Liver (tissue), 9 donors: Measurements from ENCODE around the gene TCERG1. TPM values are rescaled to one million over a fixed set of nuclear protein-coding genes. Genes with fewer than 3 reads are reported as not detected.

ENCODE experiments used
- DNase-seq: peaks from one replicate; pipeline ENCODE4 v3.0.0-alpha.2; 2017; ENCODE audit warnings: low spot score
- H3K27ac ChIP-seq, 2 donors: one replicate each; pipeline ENCODE4 v1.7.0; 2013; ENCODE audit warnings: inconsistent platforms in 2 of 2, low read length in 2 of 2, control low read depth in 1 of 2, low read depth in 1 of 2, mild to moderate bottlenecking in 1 of 2
- H3K27me3 ChIP-seq, 4 donors: one replicate each; pipeline versions ENCODE4 v1.6.1 to v1.7.0; 2013; ENCODE audit warnings: low read length in 3 of 4, inconsistent platforms in 1 of 4, mild to moderate bottlenecking in 1 of 4, moderate library complexity in 1 of 4; ENCODE audit not compliant: control insufficient read depth in 4 of 4, insufficient read depth in 4 of 4
- H3K36me3 ChIP-seq, 4 donors: one replicate each; pipeline versions ENCODE4 v1.6.1 to v1.7.0; 2013; ENCODE audit warnings: low read length in 3 of 4, mild to moderate bottlenecking in 3 of 4, low read depth in 1 of 4, moderate library complexity in 1 of 4; ENCODE audit not compliant: control insufficient read depth in 4 of 4, insufficient read depth in 3 of 4
- H3K4me1 ChIP-seq, 4 donors: one replicate each; pipeline versions ENCODE4 v1.6.1 to v1.7.0; 2013; ENCODE audit warnings: low read length in 3 of 4, mild to moderate bottlenecking in 3 of 4, moderate library complexity in 1 of 4; ENCODE audit not compliant: control insufficient read depth in 4 of 4, insufficient read depth in 4 of 4
- H3K4me3 ChIP-seq, 3 donors: one replicate each; pipeline versions ENCODE4 v1.6.1 to v1.7.0; 2013; ENCODE audit warnings: low read length in 3 of 3, control low read depth in 1 of 3, low read depth in 1 of 3, mild to moderate bottlenecking in 1 of 3
- H3K9ac ChIP-seq, 2 donors: one replicate each; pipeline ENCODE4 v1.7.0; 2013; ENCODE audit warnings: low read length in 2 of 2, mild to moderate bottlenecking in 2 of 2, moderate library complexity in 2 of 2, control low read depth in 1 of 2, low read depth in 1 of 2
- H3K9me3 ChIP-seq, 4 donors: one replicate each; pipeline versions ENCODE4 v1.6.1 to v1.7.0; 2013; ENCODE audit warnings: low read length in 3 of 4; ENCODE audit not compliant: control insufficient read depth in 4 of 4
- ATF3 ChIP-seq: IDR thresholded peaks from 2 replicates; pipeline ENCODE4 v1.6.1; 2016; ENCODE audit warnings: antibody characterized with exemption
- CTCF ChIP-seq: fragments of 150-350 bp; IDR thresholded peaks from 2 replicates; pipeline ENCODE4 v1.5.1; 2017; ENCODE audit warnings: improper control_type of control experiment, low read depth, low read length; ENCODE audit not compliant: missing input control
- EGR1 ChIP-seq, 2 donors: IDR thresholded peaks; 2 replicates each; pipeline ENCODE4 v1.6.1; 2016 to 2018; ENCODE audit warnings: antibody characterized with exemption in 2 of 2, low read depth in 2 of 2
- FOXA1 ChIP-seq: IDR thresholded peaks from 2 replicates; pipeline ENCODE4 v1.6.1; 2016; ENCODE audit warnings: antibody characterized with exemption
- FOXA2 ChIP-seq: IDR thresholded peaks from 2 replicates; pipeline ENCODE4 v1.6.1; 2016; ENCODE audit warnings: antibody characterized with exemption
- GABPA ChIP-seq, 2 donors: IDR thresholded peaks in 1 of 2; conservative IDR thresholded peaks in 1 of 2; 2 replicates each; pipeline ENCODE4 v1.6.1; 2016; ENCODE audit warnings: antibody characterized with exemption in 2 of 2, mild to moderate bottlenecking in 1 of 2, moderate library complexity in 1 of 2
- HNF4A ChIP-seq, 2 donors: conservative IDR thresholded peaks; 2 replicates each; pipeline ENCODE4 v1.6.1; 2016; ENCODE audit warnings: antibody characterized with exemption in 2 of 2, mild to moderate bottlenecking in 2 of 2
- HNF4G ChIP-seq: IDR thresholded peaks from 2 replicates; pipeline ENCODE4 v1.6.1; 2016; ENCODE audit warnings: antibody characterized with exemption
- JUND ChIP-seq, 2 donors: IDR thresholded peaks; 2 replicates each; pipeline ENCODE4 v1.6.1; 2016; ENCODE audit warnings: antibody characterized with exemption in 2 of 2
- MAX ChIP-seq: IDR thresholded peaks from 2 replicates; pipeline ENCODE4 v1.6.1; 2016; ENCODE audit warnings: antibody characterized with exemption
- NR2F2 ChIP-seq: IDR thresholded peaks from 2 replicates; pipeline ENCODE4 v1.6.1; 2016; ENCODE audit warnings: antibody characterized with exemption
- RAD21 ChIP-seq, 2 donors: IDR thresholded peaks; 2 replicates each; pipeline ENCODE4 v1.6.1; 2016; ENCODE audit warnings: antibody characterized with exemption in 2 of 2, mild to moderate bottlenecking in 2 of 2
- REST ChIP-seq: IDR thresholded peaks from 2 replicates; pipeline ENCODE4 v1.6.1; 2016; ENCODE audit warnings: antibody characterized with exemption, mild to moderate bottlenecking
- RXRA ChIP-seq, 2 donors: IDR thresholded peaks; 2 replicates each; pipeline ENCODE4 v1.6.1; 2017 to 2018; ENCODE audit warnings: antibody characterized with exemption in 2 of 2, mild to moderate bottlenecking in 1 of 2
- SP1 ChIP-seq: IDR thresholded peaks from 2 replicates; pipeline ENCODE4 v1.6.1; 2018; ENCODE audit warnings: antibody characterized with exemption, mild to moderate bottlenecking
- TAF1 ChIP-seq: conservative IDR thresholded peaks from 2 replicates; pipeline ENCODE4 v1.6.1; 2016; ENCODE audit warnings: antibody characterized with exemption, mild to moderate bottlenecking
- YY1 ChIP-seq: IDR thresholded peaks from 2 replicates; pipeline ENCODE4 v1.6.1; 2016; ENCODE audit warnings: antibody characterized with exemption, mild to moderate bottlenecking
- ZBTB33 ChIP-seq: IDR thresholded peaks from 2 replicates; pipeline ENCODE4 v1.6.1; 2016; ENCODE audit warnings: antibody characterized with exemption
- WGBS: extraction: QIAGEN DNeasy Blood & Tissue Kit; methylation state at CpG from one replicate; pipeline ENCODE4 v1.1.7; 2013; 5-methylcytosine and 5-hydroxymethylcytosine counted together
- polyA plus RNA-seq, 2 donors: library from polyadenylated mRNA; stranded (reverse) in 1 of 2; unstranded in 1 of 2; fragments of 200-250 nt in 1 of 2; fragments of >200 nt in 1 of 2; fragmentation: Nextera tagmentation in 1 of 2; extraction: Ambion mirVana in 1 of 2; gene quantifications; one replicate each; pipeline versions ENCODE4 v1.2.1 to v1.2.3, GENCODE V29; 2013 to 2015
- total RNA-seq, 2 donors: library from RNA; depleted of rRNA; stranded (reverse); fragments of >200 nt; gene quantifications; one replicate each; pipeline ENCODE4 v1.2.3, GENCODE V29; 2014
- donor health status: healthy.
- donor health status: healthy.
- donor health status: healthy.
- donor health status: healthy.
- donor health status: healthy.

TCERG1 gene
- total and polyA plus RNA-seq, 4 donors = 7.8 to 26.6 (median 16.0) TPM

- Histone ChIP-seq H3K4me3 (no peak overlapping the region), H3K36me3 (no peaks in the 10 kb centered on the region), H3K9me3 (no peaks in the 10 kb centered on the region), H3K27me3 (peaks cover 0 to 3% (median 0%) of the 10 kb centered on the region in 4 donors), H3K9ac (no peak overlapping the region), H3K27ac (no peak overlapping the region), H3K4me1 (no peaks in the 10 kb centered on the region)
- TF ChIP-seq NR2F2 (no peak), EGR1 (IDR thresholded peaks at IDR 0.05; ENCODE audit: low read depth in 2 of 2) (no peak), RXRA (IDR thresholded peaks at IDR 0.05) (no peak), JUND (IDR thresholded peaks at IDR 0.05) (no peak), HNF4A (conservative IDR thresholded peaks at IDR 0.05) (no peak), RAD21 (IDR thresholded peaks at IDR 0.05) (no peak)
- DNase-seq = no peak
- 73% methylated on average over 3 of the region's 3 CpGs for WGBS
These were observed 80.7 kb downstream of the TCERG1 start for GRCh38 chr5:146527785-146528184.

GRCh38 chr5:146528236-146528635, 81.1 kb downstream of the TCERG1 start:
- H3K27ac ChIP-seq = no peak overlapping the region
- H3K36me3 ChIP-seq = no peaks in the 10 kb centered on the region
- no peak overlapping the region for H3K9ac ChIP-seq
- H3K4me3 ChIP-seq = no peak overlapping the region
- H3K4me1 ChIP-seq = no peaks in the 10 kb centered on the region
- TF ChIP-seq HNF4G = no peak
- no peak for TF ChIP-seq REST
- no peak for TF ChIP-seq JUND (IDR thresholded peaks at IDR 0.05)
- no peak for TF ChIP-seq RXRA (IDR thresholded peaks at IDR 0.05)
- no peak for TF ChIP-seq RAD21 (IDR thresholded peaks at IDR 0.05)
- no peak for TF ChIP-seq FOXA2
- TF ChIP-seq MAX = no peak
- no peak for TF ChIP-seq HNF4A (conservative IDR thresholded peaks at IDR 0.05)
- TF ChIP-seq CTCF = no peak
- no peak for TF ChIP-seq TAF1
- no peak for TF ChIP-seq GABPA (IDR thresholded peaks at IDR 0.05 in 1 of 2, conservative IDR thresholded peaks at IDR 0.05 in 1 of 2)
- no peak for TF ChIP-seq ATF3
- no peak for TF ChIP-seq SP1
- TF ChIP-seq NR2F2 = no peak
- no peak for TF ChIP-seq EGR1 (IDR thresholded peaks at IDR 0.05; ENCODE audit: low read depth in 2 of 2)
- TF ChIP-seq FOXA1 = no peak
- TF ChIP-seq ZBTB33 = no peak
- TF ChIP-seq YY1 = no peak
- H3K9me3 ChIP-seq = no peaks in the 10 kb centered on the region
- DNase-seq = no peak
- whole genome bisulfite sequencing = 68% methylated on average over 4 of the region's 4 CpGs
- H3K27me3 ChIP-seq = peaks cover 0 to 3% (median 0%) of the 10 kb centered on the region in 4 donors
